ENCODE results near the gene TSC22D2.

- no peak for TF ChIP-seq POLR2AphosphoS5 (IDR thresholded peaks at IDR 0.05)
- TF ChIP-seq, protein P1, sequence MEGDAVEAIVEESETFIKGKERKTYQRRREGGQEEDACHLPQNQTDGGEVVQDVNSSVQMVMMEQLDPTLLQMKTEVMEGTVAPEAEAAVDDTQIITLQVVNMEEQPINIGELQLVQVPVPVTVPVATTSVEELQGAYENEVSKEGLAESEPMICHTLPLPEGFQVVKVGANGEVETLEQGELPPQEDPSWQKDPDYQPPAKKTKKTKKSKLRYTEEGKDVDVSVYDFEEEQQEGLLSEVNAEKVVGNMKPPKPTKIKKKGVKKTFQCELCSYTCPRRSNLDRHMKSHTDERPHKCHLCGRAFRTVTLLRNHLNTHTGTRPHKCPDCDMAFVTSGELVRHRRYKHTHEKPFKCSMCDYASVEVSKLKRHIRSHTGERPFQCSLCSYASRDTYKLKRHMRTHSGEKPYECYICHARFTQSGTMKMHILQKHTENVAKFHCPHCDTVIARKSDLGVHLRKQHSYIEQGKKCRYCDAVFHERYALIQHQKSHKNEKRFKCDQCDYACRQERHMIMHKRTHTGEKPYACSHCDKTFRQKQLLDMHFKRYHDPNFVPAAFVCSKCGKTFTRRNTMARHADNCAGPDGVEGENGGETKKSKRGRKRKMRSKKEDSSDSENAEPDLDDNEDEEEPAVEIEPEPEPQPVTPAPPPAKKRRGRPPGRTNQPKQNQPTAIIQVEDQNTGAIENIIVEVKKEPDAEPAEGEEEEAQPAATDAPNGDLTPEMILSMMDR (IDR thresholded peaks at IDR 0.05), result no peak
- TF ChIP-seq POLR2A (IDR thresholded peaks at IDR 0.05), result no peak
Measured at GRCh38 chr3:150390087-150390486, 18.0 kb upstream of the TSC22D2 start.

Data from breast epithelium (tissue), 3 donors.